CD4-positive, alpha-beta memory T cell (primary cell): ENCODE data around the gene PPARG. TPM values are rescaled to one million over a fixed set of nuclear protein-coding genes. Genes with fewer than 3 reads are reported as not detected.
"Not testable (repeated sequence)": the region's sequence is repeated elsewhere in the genome, so short reads cannot be mapped to it uniquely, and the experiment has no call there.

Experiments used
- CTCF ChIA-PET: fragments of 350-600 bp; sonication (Branson Sonifier 250); formaldehyde crosslinking; loops from one replicate; lab custom pipeline; 2021; ENCODE audit warnings: inconsistent platforms; ENCODE audit not compliant: partially characterized antibody; lab: Charles Lee
- POLR2A ChIA-PET: fragments of 350-600 bp; sonication (Branson Sonifier 250); formaldehyde crosslinking; loops from one replicate; lab custom pipeline; 2021; ENCODE audit not compliant: partially characterized antibody; lab: Charles Lee
- DNase-seq, 5 donors: peaks; one replicate each; pipeline versions ENCODE4 v3.0.0 to v3.0.0-alpha.2; 2020 to 2022; ENCODE audit warnings: mixed read lengths in 1 of 5
- H3K27ac ChIP-seq: one replicate; pipeline ENCODE4 v1.7.0; 2013; ENCODE audit warnings: low read depth, low read length
- H3K27me3 ChIP-seq: 2 replicates; pipeline ENCODE4 v1.7.0; 2013; ENCODE audit warnings: mild to moderate bottlenecking, low read length, moderate library complexity; ENCODE audit not compliant: insufficient read depth
- H3K36me3 ChIP-seq: 2 replicates; pipeline ENCODE4 v1.7.0; 2013; ENCODE audit warnings: mild to moderate bottlenecking, low read length, moderate library complexity; ENCODE audit not compliant: insufficient read depth
- H3K4me1 ChIP-seq: 2 replicates; pipeline ENCODE4 v1.7.0; 2013; ENCODE audit warnings: mild to moderate bottlenecking, low read length, moderate library complexity; ENCODE audit not compliant: insufficient read depth
- H3K4me3 ChIP-seq, 2 donors: one replicate each; pipeline ENCODE4 v1.7.0; 2013; ENCODE audit warnings: low read length in 2 of 2, mild to moderate bottlenecking in 1 of 2
- H3K9me3 ChIP-seq, 2 donors: one replicate each; pipeline ENCODE4 v1.7.0; 2013; ENCODE audit warnings: low read length in 2 of 2, control low read depth in 1 of 2; ENCODE audit not compliant: control insufficient read depth in 1 of 2
- H3K27ac Mint-ChIP-seq, 7 donors: one replicate each; pipeline ENCODE4 v1.8.0; 2020 to 2021; ENCODE audit warnings: mixed read lengths in 7 of 7, mild to moderate bottlenecking in 6 of 7, inconsistent platforms in 3 of 7, moderate library complexity in 3 of 7
- H3K27me3 Mint-ChIP-seq, 2 donors: one replicate each; pipeline ENCODE4 v1.8.0; 2020 to 2021; ENCODE audit warnings: mixed read lengths in 2 of 2
- H3K36me3 Mint-ChIP-seq, 2 donors: one replicate each; pipeline ENCODE4 v1.8.0; 2020 to 2021; ENCODE audit warnings: mixed read lengths in 2 of 2, inconsistent platforms in 1 of 2, mild to moderate bottlenecking in 1 of 2
- H3K4me1 Mint-ChIP-seq, 4 donors: one replicate each; pipeline ENCODE4 v1.8.0; 2020 to 2021; ENCODE audit warnings: mixed read lengths in 4 of 4, mild to moderate bottlenecking in 1 of 4
- H3K4me3 Mint-ChIP-seq, 8 donors: one replicate each; pipeline ENCODE4 v1.8.0; 2020 to 2021; ENCODE audit warnings: mixed read lengths in 8 of 8, mild to moderate bottlenecking in 7 of 8, moderate library complexity in 6 of 8, inconsistent platforms in 3 of 8
- H3K9me3 Mint-ChIP-seq, 8 donors: one replicate each; pipeline ENCODE4 v1.8.0; 2020 to 2021; ENCODE audit warnings: mixed read lengths in 8 of 8, mild to moderate bottlenecking in 5 of 8, inconsistent platforms in 3 of 8, moderate library complexity in 1 of 8
- intact Hi-C: fragments of 100-400 bp; cut with micrococcal nuclease; formaldehyde crosslinking; loops from one replicate; pipeline ENCODE4 v1.15.1; 2023
- polyA plus RNA-seq, 2 donors: library from polyadenylated mRNA; unstranded; fragments of 300-500 nt; fragmentation: Illumina TruSeq; gene quantifications; one replicate each; pipeline ENCODE4 v1.2.3, GENCODE V29; 2021
- total RNA-seq, 2 experiments: library from RNA; stranded (reverse); gene quantifications; one replicate each; pipeline ENCODE4 v1.2.3, GENCODE V29; 2021

Gene PPARG
- total and polyA plus RNA-seq, 4 experiments from 2014 or later: 0.29 to 0.99 (median 0.83) TPM; not detected in 1

DNA sequence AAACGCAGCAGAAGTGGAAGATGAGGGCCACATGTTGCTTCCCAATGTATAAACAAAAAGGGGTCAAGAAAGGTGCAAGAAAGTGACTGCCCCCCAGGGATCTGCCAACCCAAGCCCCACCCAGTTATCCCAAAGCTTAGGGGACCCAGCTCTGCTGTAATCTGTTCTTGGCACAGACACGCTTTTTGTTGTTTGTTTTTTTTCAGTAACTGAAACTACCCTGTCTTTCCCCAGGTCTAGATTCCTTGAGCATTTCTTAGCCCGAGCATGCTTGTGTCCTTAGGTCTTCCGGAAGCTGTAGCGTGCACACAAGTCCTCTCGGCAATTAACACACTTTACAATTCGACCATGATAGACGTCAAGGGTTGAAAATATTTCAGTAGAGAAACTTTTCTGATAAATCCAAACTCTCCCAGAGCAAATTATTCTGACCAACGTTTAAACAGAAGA, 8.5 kb upstream of the PPARG start:
- DNase-seq: no peak
- H3K36me3 Mint-ChIP-seq: no peaks in the 10 kb centered on the region
- no peaks in the 10 kb centered on the region for H3K4me1 Mint-ChIP-seq
- intact Hi-C loops: no loop called here
- Histone ChIP-seq H3K36me3 (no peaks in the 10 kb centered on the region), H3K27me3 (no peaks in the 10 kb centered on the region), H3K9me3 (no peaks in the 10 kb centered on the region), H3K27ac (no peak overlapping the region), H3K4me3 (no peak overlapping the region), H3K4me1 (no peaks in the 10 kb centered on the region)
- H3K27me3 Mint-ChIP-seq: peaks cover 17 to 21% of the 10 kb centered on the region in 2 donors
- peaks cover 0 to 8% (median 5%) of the 10 kb centered on the region in 8 donors for H3K9me3 Mint-ChIP-seq
- ChIA-PET POLR2A (no interaction called here), CTCF (no interaction called here)
- H3K4me3 Mint-ChIP-seq: no peak overlapping the region
- H3K27ac Mint-ChIP-seq: no peak overlapping the region

DNA sequence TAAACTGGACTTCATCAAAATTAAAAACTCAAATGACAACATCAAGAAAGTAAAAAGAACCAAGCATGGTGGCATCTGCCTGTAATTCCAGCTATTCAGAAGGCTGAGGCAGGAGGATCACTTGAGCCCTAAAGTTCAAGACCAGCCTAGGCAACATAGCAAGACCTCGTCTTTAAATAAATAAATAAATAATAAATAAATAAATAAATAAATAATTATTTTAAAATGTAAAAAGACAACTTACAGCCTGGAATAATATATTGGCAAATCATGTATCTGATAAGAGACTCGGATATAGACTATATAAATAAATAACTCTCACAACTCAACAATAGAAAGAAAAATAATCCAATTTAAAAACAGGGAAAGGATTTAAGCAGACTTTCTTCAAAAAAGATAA, 4.3 kb upstream of the PPARG start:
- peaks cover 0 to 16% (median 7%) of the 10 kb centered on the region in 4 donors for H3K4me1 Mint-ChIP-seq
- Histone ChIP-seq H3K36me3 (no peaks in the 10 kb centered on the region), H3K9me3 (no peaks in the 10 kb centered on the region), H3K4me1 (no peaks in the 10 kb centered on the region), H3K27ac (no peak overlapping the region), H3K4me3 (no peak overlapping the region), H3K27me3 (no peaks in the 10 kb centered on the region)
- no peak overlapping the region for H3K27ac Mint-ChIP-seq
- H3K36me3 Mint-ChIP-seq: no peaks in the 10 kb centered on the region
- no peak for DNase-seq
- intact Hi-C loops: no loop called here
- CTCF ChIA-PET: no interaction called here
- peaks cover 25 to 27% of the 10 kb centered on the region in 2 donors for H3K27me3 Mint-ChIP-seq
- no peak overlapping the region for H3K4me3 Mint-ChIP-seq
- peaks cover 0 to 11% (median 7%) of the 10 kb centered on the region in 8 donors for H3K9me3 Mint-ChIP-seq
- POLR2A ChIA-PET: no interaction called here

DNA sequence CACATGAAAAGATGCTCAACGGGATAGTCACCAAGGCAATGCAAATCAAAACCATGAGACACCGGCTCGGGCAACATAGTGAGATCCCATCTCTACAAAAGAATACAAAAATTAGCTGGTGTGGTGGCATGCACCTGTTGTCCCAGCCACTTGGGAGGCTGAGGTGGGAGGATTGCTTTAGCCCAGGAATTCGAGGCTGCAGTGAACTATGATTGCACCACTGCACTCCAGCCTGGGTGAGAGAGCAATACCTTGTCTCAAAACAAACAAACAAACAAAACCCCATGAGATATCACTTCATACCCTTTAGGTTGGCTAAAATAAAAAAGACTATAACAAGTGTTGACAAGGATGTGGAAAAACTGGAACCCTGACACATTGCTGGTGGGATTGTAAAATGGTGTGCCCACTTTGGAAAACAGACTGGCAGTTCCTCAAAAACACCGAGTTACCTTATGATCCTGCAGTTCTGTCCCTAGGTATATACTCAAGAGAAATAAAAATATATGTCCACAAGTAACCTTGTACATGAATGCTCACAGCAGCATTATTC, 3.8 kb upstream of the PPARG start:
- H3K9me3 ChIP-seq: no peaks in the 10 kb centered on the region
- peaks cover 0 to 11% (median 7%) of the 10 kb centered on the region in 8 donors for H3K9me3 Mint-ChIP-seq
- no peak overlapping the region for H3K27ac Mint-ChIP-seq
- ChIA-PET POLR2A (no interaction called here), CTCF (no interaction called here)
- no peaks in the 10 kb centered on the region for H3K36me3 ChIP-seq
- no peak overlapping the region for H3K27ac ChIP-seq
- H3K4me3 ChIP-seq: no peak overlapping the region
- intact Hi-C loops: no loop called here
- H3K4me3 Mint-ChIP-seq: no peak overlapping the region
- no peaks in the 10 kb centered on the region for H3K36me3 Mint-ChIP-seq
- H3K4me1 ChIP-seq: no peaks in the 10 kb centered on the region
- DNase-seq: no peak
- peaks cover 25 to 26% of the 10 kb centered on the region in 2 donors for H3K27me3 Mint-ChIP-seq
- H3K27me3 ChIP-seq: no peaks in the 10 kb centered on the region
- H3K4me1 Mint-ChIP-seq: peaks cover 0 to 16% (median 7%) of the 10 kb centered on the region in 4 donors

DNA sequence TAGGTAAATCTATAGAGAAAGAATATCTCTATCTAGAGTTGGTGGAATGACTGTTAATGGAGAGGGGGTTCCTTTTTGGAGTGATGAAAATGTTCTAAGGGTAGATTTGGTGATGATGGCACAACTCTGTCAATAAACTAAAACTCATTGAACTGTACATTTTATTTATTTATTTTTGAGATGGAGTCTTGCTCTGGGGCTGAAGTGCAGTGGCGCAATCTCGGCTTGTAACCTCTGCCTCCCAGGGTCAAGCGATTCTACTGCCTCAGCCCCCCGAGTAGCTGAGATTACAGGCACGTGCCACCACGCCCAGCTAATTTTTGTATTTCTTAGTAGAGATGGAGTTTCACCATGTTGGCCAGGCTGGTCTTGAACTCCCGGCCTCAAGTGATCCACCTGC, 3.1 kb upstream of the PPARG start:
- intact Hi-C loops, CTCF ChIA-PET, H3K36me3 ChIP-seq, H3K27me3 ChIP-seq, H3K27ac ChIP-seq, H3K36me3 Mint-ChIP-seq, H3K9me3 ChIP-seq, H3K27ac Mint-ChIP-seq, H3K4me3 ChIP-seq, POLR2A ChIA-PET, DNase-seq, H3K4me1 ChIP-seq: not testable (repeated sequence)
- H3K9me3 Mint-ChIP-seq: peaks cover 0 to 11% (median 7%) of the 10 kb centered on the region in 8 donors
- H3K4me1 Mint-ChIP-seq: peaks cover 0 to 16% (median 7%) of the 10 kb centered on the region in 4 donors
- peaks cover 25 to 26% of the 10 kb centered on the region in 2 donors for H3K27me3 Mint-ChIP-seq
- H3K4me3 Mint-ChIP-seq: peak overlapping the region in 1 of 8 donors; percentile 20

DNA sequence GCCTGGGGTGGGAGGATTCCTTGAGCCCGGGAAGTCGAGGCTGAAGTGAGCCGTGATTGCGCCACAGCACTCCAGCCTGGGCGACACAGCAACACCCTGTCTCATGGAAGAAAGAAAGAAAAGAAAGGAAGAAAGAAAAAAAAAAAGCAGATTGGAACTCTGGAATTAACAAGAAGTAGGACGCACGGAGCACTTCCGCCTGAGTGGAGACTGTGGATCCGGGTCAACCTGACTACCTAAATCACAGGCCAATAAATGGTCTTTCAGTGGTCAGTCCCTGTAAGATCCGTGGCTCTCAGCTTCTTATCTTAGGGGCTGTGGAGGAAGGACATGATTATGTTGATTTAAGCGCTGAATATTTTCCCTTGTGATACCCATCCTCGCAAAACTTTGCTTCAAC, 2.4 kb upstream of the PPARG start:
- H3K27ac ChIP-seq: no peak overlapping the region
- CTCF ChIA-PET: no interaction called here
- Mint-ChIP-seq H3K27me3 (peaks cover 24 to 26% of the 10 kb centered on the region in 2 donors), H3K4me1 (peaks cover 0 to 16% (median 7%) of the 10 kb centered on the region in 4 donors), H3K4me3 (peak overlapping the region in 5 of 8 donors; percentile 6 to 60 (median 40)), H3K27ac (no peak overlapping the region), H3K36me3 (no peaks in the 10 kb centered on the region), H3K9me3 (peaks cover 0 to 11% (median 7%) of the 10 kb centered on the region in 8 donors)
- no peaks in the 10 kb centered on the region for H3K9me3 ChIP-seq
- H3K27me3 ChIP-seq: no peaks in the 10 kb centered on the region
- no peak for DNase-seq
- POLR2A ChIA-PET: no interaction called here
- H3K4me3 ChIP-seq: no peak overlapping the region
- intact Hi-C loops: no loop called here
- H3K4me1 ChIP-seq: no peaks in the 10 kb centered on the region
- no peaks in the 10 kb centered on the region for H3K36me3 ChIP-seq

DNA sequence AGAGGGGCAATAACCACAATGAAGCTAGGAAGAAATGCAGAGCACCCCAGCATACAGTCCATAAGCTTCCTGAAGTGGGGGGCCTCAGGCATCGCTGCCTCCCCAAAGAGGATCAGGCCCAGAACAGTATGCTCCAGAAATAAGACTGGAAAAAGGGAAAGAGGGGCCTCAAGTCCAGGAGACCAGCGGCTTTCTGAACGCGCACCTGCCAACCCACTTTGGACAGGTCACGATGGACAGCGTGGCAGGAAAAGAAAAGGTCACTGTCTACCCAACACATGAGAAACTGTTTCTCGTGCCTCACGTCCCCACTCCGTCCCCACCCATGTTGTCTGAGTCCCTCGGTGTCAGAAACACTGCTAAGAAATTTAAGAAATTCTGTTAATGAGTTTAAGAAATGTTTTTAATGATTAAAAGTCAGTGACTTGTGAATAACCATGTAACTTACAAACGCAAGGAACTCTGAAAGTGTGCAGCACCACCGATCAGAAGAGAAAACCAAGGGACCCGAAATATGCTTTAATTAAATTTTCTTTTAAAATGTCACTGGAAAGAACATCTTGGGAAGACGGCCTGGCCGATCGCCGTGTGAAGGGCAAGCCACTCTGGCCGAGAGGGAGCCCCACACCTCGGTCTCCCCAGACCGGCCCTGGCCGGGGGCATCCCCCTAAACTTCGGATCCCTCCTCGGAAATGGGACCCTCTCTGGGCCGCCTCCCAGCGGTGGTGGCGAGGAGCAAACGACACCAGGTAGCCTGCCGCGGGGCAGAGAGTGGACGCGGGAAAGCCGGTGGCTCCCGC, 1.7 kb upstream of the PPARG start:
- no peaks in the 10 kb centered on the region for H3K4me1 ChIP-seq
- peaks cover 0 to 11% (median 7%) of the 10 kb centered on the region in 8 donors for H3K9me3 Mint-ChIP-seq
- H3K4me3 Mint-ChIP-seq: peak overlapping the region; percentile 6 to 70 (median 36)
- H3K9me3 ChIP-seq: no peaks in the 10 kb centered on the region
- H3K27ac ChIP-seq: no peak overlapping the region
- peaks cover 0 to 16% (median 7%) of the 10 kb centered on the region in 4 donors for H3K4me1 Mint-ChIP-seq
- H3K36me3 Mint-ChIP-seq: no peaks in the 10 kb centered on the region
- intact Hi-C loops: no loop called here
- no peak overlapping the region for H3K4me3 ChIP-seq
- no peaks in the 10 kb centered on the region for H3K36me3 ChIP-seq
- ChIA-PET CTCF (no interaction called here), POLR2A (no interaction called here)
- H3K27me3 ChIP-seq: no peaks in the 10 kb centered on the region
- no peak for DNase-seq
- no peak overlapping the region for H3K27ac Mint-ChIP-seq
- peaks cover 25 to 27% of the 10 kb centered on the region in 2 donors for H3K27me3 Mint-ChIP-seq

DNA sequence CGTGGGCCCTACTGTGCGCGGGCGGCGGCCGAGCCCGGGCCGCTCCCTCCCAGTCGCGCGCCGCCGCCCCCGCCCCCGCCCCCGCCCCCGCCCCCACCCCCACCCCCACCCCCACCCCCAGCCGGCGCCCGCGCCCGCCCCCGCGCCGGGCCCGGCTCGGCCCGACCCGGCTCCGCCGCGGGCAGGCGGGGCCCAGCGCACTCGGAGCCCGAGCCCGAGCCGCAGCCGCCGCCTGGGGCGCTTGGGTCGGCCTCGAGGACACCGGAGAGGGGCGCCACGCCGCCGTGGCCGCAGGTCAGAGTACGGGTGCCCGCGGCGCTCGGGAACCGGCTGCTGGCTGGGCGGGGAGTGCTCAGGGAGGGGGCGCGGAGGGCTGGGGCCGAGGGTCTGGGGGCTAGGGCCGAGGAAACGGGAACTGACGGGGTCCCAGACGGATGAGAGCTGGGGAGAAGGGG, 1.1 kb upstream of the PPARG start:
- Mint-ChIP-seq H3K9me3 (peaks cover 0 to 11% (median 7%) of the 10 kb centered on the region in 8 donors), H3K4me1 (peaks cover 0 to 16% (median 7%) of the 10 kb centered on the region in 4 donors), H3K27ac (no peak overlapping the region), H3K36me3 (no peaks in the 10 kb centered on the region), H3K27me3 (peaks cover 26 to 28% of the 10 kb centered on the region in 2 donors), H3K4me3 (peak overlapping the region in 6 of 8 donors; percentile 49 to 82 (median 55))
- intact Hi-C loops: no loop called here
- H3K27ac ChIP-seq: no peak overlapping the region
- no peak overlapping the region for H3K4me3 ChIP-seq
- ChIA-PET POLR2A (no interaction called here), CTCF (no interaction called here)
- no peaks in the 10 kb centered on the region for H3K4me1 ChIP-seq
- H3K36me3 ChIP-seq: no peaks in the 10 kb centered on the region
- DNase-seq: no peak
- H3K9me3 ChIP-seq: no peaks in the 10 kb centered on the region
- no peaks in the 10 kb centered on the region for H3K27me3 ChIP-seq
